Measurements from ENCODE around the gene TAC4. TPM values are rescaled to one million over a fixed set of nuclear protein-coding genes. Genes with fewer than 3 reads are reported as not detected.

The TAC4 gene
- total and polyA plus RNA-seq, 2 experiments from 2014 or later: not detected

- no peak for TF ChIP-seq ZNF462 (CRISPR knock-in tag; IDR thresholded peaks at IDR 0.05)
- 0 out of 2 replicates have a peak, but pooled peaks have one; percentile 14 for TF ChIP-seq NANOG (IDR thresholded peaks at IDR 0.05; ENCODE audit: borderline replicate concordance)
- no peak for TF ChIP-seq EZH2 (IDR thresholded peaks at IDR 0.05; ENCODE audit: low read depth, unreplicated experiment)
- no peak for TF ChIP-seq EZH2phosphoT487 (IDR thresholded peaks at IDR 0.05; ENCODE audit: unreplicated experiment)
- TF ChIP-seq JUNB (IDR thresholded peaks at IDR 0.05; ENCODE audit: unreplicated experiment): no peak
- TF ChIP-seq ZNF114 (CRISPR knock-in tag; IDR thresholded peaks at IDR 0.05): no peak
Observed at GRCh38 chr17:49815761-49816281, 32.0 kb downstream of the TAC4 start (continued).

GRCh38 chr17:49814781-49815529 is 32.9 kb downstream of the TAC4 start:
- H3K36me3 ChIP-seq (ENCODE audit: insufficient read depth): peaks cover 19% of the 10 kb centered on the region; the same call in 1 of the 2 replicates
- Mint-ChIP-seq H3K4me1 (peaks cover 60% of the 10 kb centered on the region), H3K36me3 (ENCODE audit: low read depth) (peaks cover 61% of the 10 kb centered on the region), H3K27ac (peak overlapping the region; percentile 98), H3K9me3 (no peaks in the 10 kb centered on the region), H3K27me3 (ENCODE audit: insufficient read depth, low read depth, poor library complexity) (peaks cover 6% of the 10 kb centered on the region), H3K4me3 (peak overlapping the region; percentile 77)
- peak; percentile 28 for ATAC-seq
- no peaks in the 10 kb centered on the region for H3K27me3 ChIP-seq (ENCODE audit: insufficient read depth)
- peaks cover 58% of the 10 kb centered on the region for H3K4me1 ChIP-seq (ENCODE audit: insufficient read depth)
- peak overlapping the region; percentile 51 for H3K4me3 ChIP-seq
- peak; percentile 54 for DNase-seq (ENCODE audit: low spot score)
- H4K20me1 ChIP-seq (replicated peaks; ENCODE audit: insufficient read depth): no peaks in the 10 kb centered on the region
- H3K4me2 ChIP-seq: peak overlapping the region; percentile 73
- no peaks in the 10 kb centered on the region for H3K9me2 ChIP-seq (ENCODE audit: insufficient read depth)
- H3K79me2 ChIP-seq (replicated peaks; ENCODE audit: insufficient read depth): peaks cover 33% of the 10 kb centered on the region
- no peak overlapping the region for H2AFZ ChIP-seq
- peak overlapping the region; percentile 97 for H3K27ac ChIP-seq (ENCODE audit: low read depth)
- peaks cover 9% of the 10 kb centered on the region; the same call in 1 of the 2 replicates for H3F3A ChIP-seq (replicated peaks; ENCODE audit: low read depth)
- TF ChIP-seq POLR2AphosphoS5 (IDR thresholded peaks at IDR 0.05; ENCODE audit: low read depth) (peak; percentile 40; the same call in 1 of the 2 replicates), ETS1 (IDR thresholded peaks at IDR 0.05) (no peak), CTCF (conservative IDR thresholded peaks at IDR 0.05; ENCODE audit: low read depth in 2 of 2) (no peak), JUNB (IDR thresholded peaks at IDR 0.05; ENCODE audit: unreplicated experiment) (no peak)
